Uterus (tissue), 4 donors: Measurements from ENCODE around the gene KLF5. TPM values are rescaled to one million over a fixed set of nuclear protein-coding genes. Genes with fewer than 3 reads are reported as not detected.

ENCODE experiments used
- DNase-seq, 2 donors: peaks; one replicate each; pipeline ENCODE4 v3.0.0-alpha.2; 2019 to 2020
- H3K27ac ChIP-seq, 2 donors: fragments of 200-600 bp; sonication (generic); 1 replicate in 1 of 2; 2 replicates in 1 of 2; pipeline ENCODE4 v1.5.1; 2016 to 2018
- H3K27me3 ChIP-seq, 2 donors: fragments of 200-600 bp; sonication (generic); one replicate each; pipeline ENCODE4 v1.5.1; 2018 to 2019; ENCODE audit warnings: control low read depth in 1 of 2
- H3K36me3 ChIP-seq, 2 donors: fragments of 200-600 bp; sonication (generic); one replicate each; pipeline ENCODE4 v1.5.1; 2019; ENCODE audit warnings: control low read depth in 1 of 2
- H3K4me1 ChIP-seq, 2 donors: fragments of 200-600 bp; sonication (generic); one replicate each; pipeline ENCODE4 v1.5.1; 2018 to 2019; ENCODE audit warnings: control low read depth in 1 of 2
- H3K4me3 ChIP-seq, 2 donors: fragments of 200-600 bp; sonication (generic); 1 replicate in 1 of 2; 2 replicates in 1 of 2; pipeline ENCODE4 v1.5.1; 2018 to 2019; ENCODE audit warnings: mild to moderate bottlenecking in 1 of 2
- H3K9me3 ChIP-seq, 2 donors: fragments of 200-600 bp; sonication (generic); one replicate each; pipeline ENCODE4 v1.5.1; 2019; ENCODE audit warnings: control low read depth in 1 of 2
- POLR2A ChIP-seq, 2 donors: fragments of 450-650 bp; IDR thresholded peaks; one replicate each; pipeline ENCODE4 v1.6.1; 2016; ENCODE audit warnings: antibody characterized with exemption in 2 of 2, mild to moderate bottlenecking in 1 of 2, moderate library complexity in 1 of 2
- intact Hi-C: fragments of 100-400 bp; cut with DNase I; formaldehyde crosslinking; loops from one replicate; pipeline ENCODE4 v1.15.1; 2023; ENCODE audit warnings: low total_unique reads
- total RNA-seq, 4 donors: library from RNA; depleted of rRNA in 3 of 4; stranded (reverse); fragments of >200 nt in 3 of 4; gene quantifications; one replicate each; pipeline versions ENCODE4 v1.1.0 to v1.2.4, GENCODE V29; 2014 to 2023
- TF ChIP-seq, protein P1 (sequence below), 4 experiments: fragments of 200-600 bp in 2 of 4; fragments of 450-650 bp in 2 of 4; sonication (generic) in 2 of 4; IDR thresholded peaks; one replicate each; pipeline ENCODE4 v1.5.1; 2016 to 2019; ENCODE audit warnings: antibody characterized with exemption in 4 of 4, mild to moderate bottlenecking in 2 of 4, moderate library complexity in 1 of 4
- donor health status: DM: yes; HTN: yes; CAD: no.

KLF5 gene
- total RNA-seq, 4 donors from 2014 or later: 0.77 to 10.7 (median 5.7) TPM

DNA sequence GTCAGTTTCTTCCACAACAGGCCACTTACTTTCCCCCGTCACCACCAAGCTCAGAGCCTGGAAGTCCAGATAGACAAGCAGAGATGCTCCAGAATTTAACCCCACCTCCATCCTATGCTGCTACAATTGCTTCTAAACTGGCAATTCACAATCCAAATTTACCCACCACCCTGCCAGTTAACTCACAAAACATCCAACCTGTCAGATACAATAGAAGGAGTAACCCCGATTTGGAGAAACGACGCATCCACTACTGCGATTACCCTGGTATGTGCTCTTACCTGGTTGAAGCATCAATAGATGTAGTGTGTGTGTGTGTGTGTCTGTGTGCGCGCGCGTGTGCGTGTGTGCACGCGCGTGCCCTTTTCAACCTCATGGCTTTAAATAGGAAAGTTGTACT, 3.7 kb downstream of the KLF5 start:
- Histone ChIP-seq H3K27ac (no peak overlapping the region), H3K27me3 (no peaks in the 10 kb centered on the region), H3K4me3 (no peak overlapping the region), H3K9me3 (no peaks in the 10 kb centered on the region), H3K4me1 (no peaks in the 10 kb centered on the region), H3K36me3 (no peaks in the 10 kb centered on the region)
- intact Hi-C loops: no loop called here
- DNase-seq: no peak
- TF ChIP-seq, protein P1, sequence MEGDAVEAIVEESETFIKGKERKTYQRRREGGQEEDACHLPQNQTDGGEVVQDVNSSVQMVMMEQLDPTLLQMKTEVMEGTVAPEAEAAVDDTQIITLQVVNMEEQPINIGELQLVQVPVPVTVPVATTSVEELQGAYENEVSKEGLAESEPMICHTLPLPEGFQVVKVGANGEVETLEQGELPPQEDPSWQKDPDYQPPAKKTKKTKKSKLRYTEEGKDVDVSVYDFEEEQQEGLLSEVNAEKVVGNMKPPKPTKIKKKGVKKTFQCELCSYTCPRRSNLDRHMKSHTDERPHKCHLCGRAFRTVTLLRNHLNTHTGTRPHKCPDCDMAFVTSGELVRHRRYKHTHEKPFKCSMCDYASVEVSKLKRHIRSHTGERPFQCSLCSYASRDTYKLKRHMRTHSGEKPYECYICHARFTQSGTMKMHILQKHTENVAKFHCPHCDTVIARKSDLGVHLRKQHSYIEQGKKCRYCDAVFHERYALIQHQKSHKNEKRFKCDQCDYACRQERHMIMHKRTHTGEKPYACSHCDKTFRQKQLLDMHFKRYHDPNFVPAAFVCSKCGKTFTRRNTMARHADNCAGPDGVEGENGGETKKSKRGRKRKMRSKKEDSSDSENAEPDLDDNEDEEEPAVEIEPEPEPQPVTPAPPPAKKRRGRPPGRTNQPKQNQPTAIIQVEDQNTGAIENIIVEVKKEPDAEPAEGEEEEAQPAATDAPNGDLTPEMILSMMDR (IDR thresholded peaks at IDR 0.05): no peak
- no peak for TF ChIP-seq POLR2A (IDR thresholded peaks at IDR 0.05)

DNA sequence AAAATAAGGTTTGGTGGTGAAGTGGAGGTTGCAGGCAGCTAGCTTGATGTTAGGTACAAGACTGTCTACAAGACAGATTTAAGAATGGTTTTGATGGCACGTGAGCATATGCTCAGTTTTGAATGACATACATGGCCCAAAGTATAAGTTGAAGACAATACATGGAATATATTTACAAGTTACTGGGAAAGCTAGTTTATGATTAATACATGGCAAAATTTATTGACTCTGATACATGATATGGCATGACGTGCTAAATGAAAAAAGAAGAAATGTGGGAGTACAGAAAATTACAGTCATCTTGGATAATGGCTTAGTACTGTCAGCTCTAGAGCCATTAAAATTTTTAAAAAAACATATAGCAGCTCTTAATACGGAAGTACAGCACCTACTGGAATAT, 4.4 kb downstream of the KLF5 start:
- Histone ChIP-seq H3K27me3 (no peaks in the 10 kb centered on the region), H3K9me3 (no peaks in the 10 kb centered on the region), H3K36me3 (no peaks in the 10 kb centered on the region), H3K27ac (no peak overlapping the region), H3K4me1 (no peaks in the 10 kb centered on the region), H3K4me3 (no peak overlapping the region)
- no peak for DNase-seq
- TF ChIP-seq, protein P1 (IDR thresholded peaks at IDR 0.05): no peak
- TF ChIP-seq POLR2A (IDR thresholded peaks at IDR 0.05): no peak
- intact Hi-C loops: no loop called here

DNA sequence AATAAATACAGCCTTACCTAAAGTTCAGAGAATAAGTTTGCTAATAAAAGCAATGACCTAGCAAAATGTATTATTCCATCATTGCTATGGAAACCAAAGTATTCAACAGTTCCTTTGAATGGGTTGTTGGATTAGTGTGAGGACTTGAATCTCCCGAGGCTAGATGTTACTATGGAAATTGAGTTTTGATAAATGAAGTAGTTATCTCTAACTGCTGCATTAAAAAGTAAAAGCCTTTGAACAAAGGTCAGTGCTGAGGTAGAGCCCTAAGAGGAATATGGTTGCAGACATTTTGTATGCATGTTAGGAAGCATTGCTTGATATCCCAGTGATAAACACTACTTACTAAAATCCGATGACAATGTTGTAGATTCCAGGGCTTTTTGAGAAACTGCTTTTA, 6.2 kb downstream of the KLF5 start:
- Histone ChIP-seq H3K4me3 (no peak overlapping the region), H3K9me3 (no peaks in the 10 kb centered on the region), H3K4me1 (no peaks in the 10 kb centered on the region), H3K27me3 (no peaks in the 10 kb centered on the region), H3K27ac (no peak overlapping the region), H3K36me3 (no peaks in the 10 kb centered on the region)
- DNase-seq: no peak
- intact Hi-C loops: no loop called here
- TF ChIP-seq POLR2A (IDR thresholded peaks at IDR 0.05): no peak
- TF ChIP-seq, protein P1 (IDR thresholded peaks at IDR 0.05): no peak

DNA sequence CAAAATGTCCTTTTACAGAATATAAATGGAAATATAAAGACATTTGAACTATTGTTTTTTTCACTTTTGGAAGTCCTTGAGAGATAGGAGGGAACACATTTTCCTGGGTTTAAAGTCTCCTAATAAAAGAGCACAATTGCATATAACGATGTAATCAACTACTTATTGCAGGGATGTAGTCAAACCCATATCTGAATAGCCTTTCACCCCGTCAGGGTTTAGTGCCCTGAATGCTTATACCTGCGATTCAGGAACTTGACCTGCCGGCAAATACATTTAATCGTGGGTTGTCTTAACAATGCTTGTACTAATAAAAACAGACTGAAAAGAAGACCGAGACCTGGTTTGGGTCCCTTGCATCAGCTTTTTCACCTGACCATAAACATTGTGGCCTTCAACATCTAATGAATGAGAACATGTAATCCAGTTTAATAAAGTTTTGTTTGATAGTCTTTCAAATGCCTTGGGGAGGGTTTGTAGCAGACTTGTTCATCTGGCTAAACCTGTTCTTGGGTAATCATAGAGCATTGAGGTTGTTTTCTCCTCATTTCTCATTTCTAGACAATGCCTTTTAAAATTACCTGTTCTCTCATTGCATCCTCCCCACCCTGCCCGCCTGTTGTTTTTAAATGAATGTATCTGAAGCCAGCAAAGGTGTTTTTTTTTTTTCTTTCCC, 7.0 kb downstream of the KLF5 start:
- no peaks in the 10 kb centered on the region for H3K27me3 ChIP-seq
- H3K4me3 ChIP-seq: no peak overlapping the region
- no peaks in the 10 kb centered on the region for H3K36me3 ChIP-seq
- no peak overlapping the region for H3K27ac ChIP-seq
- intact Hi-C loops: no loop called here
- no peak for TF ChIP-seq POLR2A (IDR thresholded peaks at IDR 0.05)
- TF ChIP-seq, protein P1 (IDR thresholded peaks at IDR 0.05): no peak
- H3K9me3 ChIP-seq: no peaks in the 10 kb centered on the region
- DNase-seq: no peak
- H3K4me1 ChIP-seq: no peaks in the 10 kb centered on the region

DNA sequence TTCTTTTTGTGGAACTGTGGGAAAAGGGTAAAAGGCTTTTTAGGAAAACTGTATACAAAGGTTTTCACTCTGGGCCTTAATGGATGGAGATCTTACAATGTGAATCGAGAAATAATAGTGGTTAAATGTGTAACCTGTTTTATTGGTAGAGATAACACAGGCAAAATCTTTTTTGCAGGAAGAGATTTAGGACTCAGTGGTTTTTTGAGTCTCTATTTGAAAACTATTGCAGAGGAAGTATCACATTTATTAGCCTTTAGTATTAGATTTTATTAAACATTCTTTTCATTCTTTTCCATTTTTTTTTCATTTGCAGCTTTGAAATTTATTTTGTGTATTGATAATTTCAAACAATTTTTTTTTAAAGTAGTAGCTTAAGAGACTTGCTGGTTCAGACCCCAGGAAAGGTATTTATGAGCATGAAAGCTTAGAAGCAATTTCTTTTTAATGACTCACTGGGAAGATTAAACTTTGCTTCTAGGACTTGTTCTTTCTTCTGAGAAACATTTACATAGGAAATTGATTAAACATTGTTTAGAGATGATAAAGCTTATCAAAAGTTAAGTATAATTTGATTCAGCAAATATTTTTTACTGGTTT, 10.5 kb downstream of the KLF5 start:
- Histone ChIP-seq H3K27ac (no peak overlapping the region), H3K9me3 (no peaks in the 10 kb centered on the region), H3K4me3 (no peak overlapping the region), H3K27me3 (no peaks in the 10 kb centered on the region), H3K36me3 (no peaks in the 10 kb centered on the region), H3K4me1 (no peaks in the 10 kb centered on the region)
- DNase-seq: no peak
- TF ChIP-seq POLR2A (IDR thresholded peaks at IDR 0.05): no peak
- TF ChIP-seq, protein P1 (IDR thresholded peaks at IDR 0.05): no peak
- intact Hi-C loops: no loop called here
